ENCODE data around the gene HOMER3. TPM values are rescaled to one million over a fixed set of nuclear protein-coding genes. Genes with fewer than 3 reads are reported as not detected.

Gene HOMER3
- total RNA-seq, 3 donors from 2014 or later, result 2.2 to 18.0 (median 6.5) TPM

GRCh38 chr19:18984251-18984650 is 43.2 kb upstream of the HOMER3 start:
- ATAC-seq, result no peak
- Histone ChIP-seq H3K4me1 (ENCODE audit: low read depth) (no peaks in the 10 kb centered on the region), H3K36me3 (ENCODE audit: low read depth) (no peaks in the 10 kb centered on the region), H3K4me3 (no peak overlapping the region), H3K9me3 (no peaks in the 10 kb centered on the region)
- TF ChIP-seq CTCF (IDR thresholded peaks at IDR 0.05), result no peak
- DNase-seq, result no peak
- intact Hi-C loops (cut with DNase I, micrococcal nuclease), result no loop called here

GRCh38 chr19:18982669-18983068 is 41.7 kb upstream of the HOMER3 start:
- Histone ChIP-seq H3K9me3 (no peaks in the 10 kb centered on the region), H3K36me3 (ENCODE audit: low read depth) (no peaks in the 10 kb centered on the region), H3K4me1 (ENCODE audit: low read depth) (no peaks in the 10 kb centered on the region), H3K4me3 (no peak overlapping the region)
- DNase-seq, result no peak
- no peak for TF ChIP-seq CTCF (IDR thresholded peaks at IDR 0.05)
- ATAC-seq, result no peak
- intact Hi-C loops (cut with DNase I, micrococcal nuclease), result no loop called here

GRCh38 chr19:18980432-18981020 is 39.5 kb upstream of the HOMER3 start:
- no peak for TF ChIP-seq CTCF (IDR thresholded peaks at IDR 0.05)
- intact Hi-C loops (cut with DNase I, micrococcal nuclease), result no loop called here
- no peak for DNase-seq
- no peak for ATAC-seq
- H3K9me3 ChIP-seq, result no peaks in the 10 kb centered on the region
- H3K4me3 ChIP-seq, result no peak overlapping the region
- no peaks in the 10 kb centered on the region for H3K4me1 ChIP-seq (ENCODE audit: low read depth)
- no peaks in the 10 kb centered on the region for H3K36me3 ChIP-seq (ENCODE audit: low read depth)

GRCh38 chr19:18978616-18979015 is 37.6 kb upstream of the HOMER3 start:
- no peak for ATAC-seq
- Histone ChIP-seq H3K9me3 (no peaks in the 10 kb centered on the region), H3K4me1 (ENCODE audit: low read depth) (no peaks in the 10 kb centered on the region), H3K36me3 (ENCODE audit: low read depth) (no peaks in the 10 kb centered on the region), H3K4me3 (no peak overlapping the region)
- intact Hi-C loops (cut with DNase I, micrococcal nuclease), result no loop called here
- DNase-seq, result no peak
- no peak for TF ChIP-seq CTCF (IDR thresholded peaks at IDR 0.05)

GRCh38 chr19:18975869-18976268 is 34.9 kb upstream of the HOMER3 start:
- H3K36me3 ChIP-seq (ENCODE audit: low read depth), result no peaks in the 10 kb centered on the region
- no peaks in the 10 kb centered on the region for H3K9me3 ChIP-seq
- H3K4me1 ChIP-seq (ENCODE audit: low read depth), result no peaks in the 10 kb centered on the region
- H3K4me3 ChIP-seq, result no peak overlapping the region
- intact Hi-C loops (cut with DNase I, micrococcal nuclease), result no loop called here
- ATAC-seq (no peak), DNase-seq (no peak)
- TF ChIP-seq CTCF (IDR thresholded peaks at IDR 0.05), result no peak

GRCh38 chr19:18975011-18975410 is 34.0 kb upstream of the HOMER3 start:
- no peak for DNase-seq
- Histone ChIP-seq H3K9me3 (no peaks in the 10 kb centered on the region), H3K4me3 (no peak overlapping the region), H3K4me1 (ENCODE audit: low read depth) (no peaks in the 10 kb centered on the region), H3K36me3 (ENCODE audit: low read depth) (no peaks in the 10 kb centered on the region)
- TF ChIP-seq CTCF (IDR thresholded peaks at IDR 0.05), result no peak
- intact Hi-C loops (cut with DNase I, micrococcal nuclease), result no loop called here
- ATAC-seq, result no peak

All from mucosa of descending colon (tissue), 3 donors.